Naive thymus-derived CD8-positive, alpha-beta T cell (primary cell): ENCODE data around the gene ANKRD53. TPM values are rescaled to one million over a fixed set of nuclear protein-coding genes. Genes with fewer than 3 reads are reported as not detected.

Experiments used
- ATAC-seq, 2 donors: fragments of 150-1000 bp; cut with Tn5 transposase in 1 of 2; sonication (Bioruptor Pico), chemical (Tn5 transposase) in 1 of 2; 1 replicate in 1 of 2; 2 replicates in 1 of 2; pipeline ENCODE4 v1.10.0; 2021; ENCODE audit warnings: mild to moderate bottlenecking in 2 of 2, moderate library complexity in 2 of 2
- POLR2A ChIA-PET: fragments of 350-600 bp; sonication (Branson Sonifier 250); formaldehyde crosslinking; loops from one replicate; lab custom pipeline; 2021; ENCODE audit warnings: antibody characterized with exemption; lab: Charles Lee
- DNase-seq, 10 donors: peaks; one replicate each; pipeline versions ENCODE4 v3.0.0 to v3.0.0-alpha.2; 2020 to 2022
- H3K27ac Mint-ChIP-seq, 10 donors: one replicate each; pipeline ENCODE4 v1.8.0; 2020 to 2022; ENCODE audit warnings: mild to moderate bottlenecking in 10 of 10, mixed read lengths in 10 of 10, moderate library complexity in 4 of 10, inconsistent platforms in 1 of 10
- H3K27me3 Mint-ChIP-seq, 5 donors: one replicate each; pipeline ENCODE4 v1.8.0; 2021 to 2022; ENCODE audit warnings: mixed read lengths in 5 of 5
- H3K36me3 Mint-ChIP-seq, 3 donors: one replicate each; pipeline ENCODE4 v1.8.0; 2020 to 2022; ENCODE audit warnings: mixed read lengths in 3 of 3, mild to moderate bottlenecking in 2 of 3, inconsistent platforms in 1 of 3
- H3K4me1 Mint-ChIP-seq, 4 donors: one replicate each; pipeline ENCODE4 v1.8.0; 2021 to 2022; ENCODE audit warnings: mixed read lengths in 4 of 4
- H3K4me3 Mint-ChIP-seq, 10 donors: one replicate each; pipeline ENCODE4 v1.8.0; 2020 to 2022; ENCODE audit warnings: mild to moderate bottlenecking in 10 of 10, mixed read lengths in 10 of 10, moderate library complexity in 6 of 10, inconsistent platforms in 1 of 10
- H3K9me3 Mint-ChIP-seq, 9 donors: one replicate each; pipeline ENCODE4 v1.8.0; 2020 to 2022; ENCODE audit warnings: mixed read lengths in 9 of 9, mild to moderate bottlenecking in 3 of 9, inconsistent platforms in 1 of 9, moderate library complexity in 1 of 9
- polyA plus RNA-seq, 3 donors: library from polyadenylated mRNA; unstranded; fragments of 300-500 nt; fragmentation: Illumina TruSeq; gene quantifications; one replicate each; pipeline ENCODE4 v1.2.3, GENCODE V29; 2021
- total RNA-seq, 8 experiments: library from RNA in 2 of 8; stranded (reverse) in 2 of 8; gene quantifications; one replicate each; pipeline ENCODE4 v1.2.3 and lab custom pipeline; 2021 to 2026

Gene ANKRD53
- total and polyA plus RNA-seq, 5 experiments from 2014 or later = 1.3 to 1.6 TPM; not detected in 3

DNA sequence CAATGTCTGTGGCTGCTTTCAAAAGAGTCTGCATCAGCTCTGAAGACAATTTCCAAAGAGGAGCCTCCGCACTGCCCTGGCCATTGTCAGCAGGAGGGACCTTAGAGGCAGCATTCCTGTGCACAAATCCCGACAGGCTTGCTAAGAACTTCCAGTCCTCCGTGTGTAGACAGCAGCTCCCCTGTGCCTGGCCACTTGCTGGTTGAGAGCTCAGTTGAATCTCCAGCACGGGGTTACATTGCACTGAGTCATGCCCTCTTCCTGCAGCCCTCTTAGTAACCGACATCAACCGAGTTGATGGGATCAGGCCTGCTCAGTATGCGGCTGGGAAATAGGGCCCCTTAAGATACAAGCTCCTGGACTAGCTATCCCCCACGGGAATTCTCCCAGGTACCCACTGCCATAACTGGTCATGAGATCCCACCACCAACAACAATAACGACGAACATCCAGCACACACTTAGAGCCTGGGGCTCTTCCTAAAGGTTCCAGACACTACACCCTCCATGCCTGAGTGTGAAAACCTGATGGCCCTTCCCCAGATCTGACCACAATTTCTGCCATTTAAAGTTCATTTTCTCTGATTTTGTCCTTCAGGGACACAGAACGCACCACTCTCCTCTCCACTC, 30.8 kb upstream of the ANKRD53 start:
- peak overlapping the region in 3 of 10 donors; percentile 16 to 65 (median 20) for H3K27ac Mint-ChIP-seq
- ATAC-seq (no peak), DNase-seq (no peak)
- peak overlapping the region; percentile 72 to 91 (median 85) for H3K4me3 Mint-ChIP-seq
- POLR2A ChIA-PET = interaction anchor here (0.7 kb wide), 1 partner anchor 74 kb away, joined by 3 read pairs; no protein-coding TSS in a partner anchor
- H3K4me1 Mint-ChIP-seq = peaks cover 9 to 20% (median 17%) of the 10 kb centered on the region in 4 donors
- no peaks in the 10 kb centered on the region for H3K9me3 Mint-ChIP-seq
- no peaks in the 10 kb centered on the region for H3K36me3 Mint-ChIP-seq
- peaks cover 8 to 48% (median 13%) of the 10 kb centered on the region in 5 donors for H3K27me3 Mint-ChIP-seq

DNA sequence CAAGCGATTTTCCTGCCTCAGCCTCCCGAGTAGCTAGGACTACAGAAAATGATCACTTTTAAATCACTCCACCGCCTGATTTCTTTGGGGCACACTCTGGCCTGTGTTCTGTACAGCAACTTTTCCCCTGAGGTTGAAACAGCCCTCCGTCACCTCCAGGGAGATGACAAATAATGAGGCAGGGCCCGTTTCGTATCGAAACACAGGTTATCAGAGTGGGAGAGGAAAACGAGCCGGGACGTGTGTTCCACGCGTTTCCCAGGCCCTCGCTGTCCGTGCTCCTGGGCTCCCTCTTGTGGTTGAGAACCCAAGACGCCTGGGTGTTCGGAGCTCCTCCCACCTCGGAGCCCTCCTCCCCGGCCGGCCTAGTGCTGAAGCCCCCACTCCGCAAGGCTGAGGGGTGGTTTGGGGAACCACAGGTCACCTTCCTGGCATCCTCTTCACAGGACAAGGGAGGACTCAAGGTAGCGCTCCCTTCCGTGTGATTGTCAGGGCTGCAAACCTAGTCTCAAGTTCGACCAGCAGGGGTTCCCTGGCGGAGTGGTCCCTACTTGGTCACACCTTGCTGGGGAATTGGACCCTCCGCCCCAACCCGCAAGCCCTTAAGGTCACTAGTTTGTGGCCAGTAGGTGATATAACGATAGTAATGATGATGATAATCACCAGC, 30.0 kb upstream of the ANKRD53 start:
- H3K4me1 Mint-ChIP-seq = peaks cover 9 to 20% (median 17%) of the 10 kb centered on the region in 4 donors
- no peaks in the 10 kb centered on the region for H3K36me3 Mint-ChIP-seq
- DNase-seq (peak; percentile 58 to 86 (median 73)), ATAC-seq (peak; percentile 94 to 98)
- POLR2A ChIA-PET = interaction anchor here (0.7 kb wide), 1 partner anchor 75 kb away, joined by 3 read pairs; no protein-coding TSS in a partner anchor
- peak overlapping the region; percentile 72 to 91 (median 85) for H3K4me3 Mint-ChIP-seq
- peak overlapping the region in 5 of 10 donors; percentile 6 to 76 (median 55) for H3K27ac Mint-ChIP-seq
- peaks cover 8 to 47% (median 14%) of the 10 kb centered on the region in 5 donors for H3K27me3 Mint-ChIP-seq
- no peaks in the 10 kb centered on the region for H3K9me3 Mint-ChIP-seq

DNA sequence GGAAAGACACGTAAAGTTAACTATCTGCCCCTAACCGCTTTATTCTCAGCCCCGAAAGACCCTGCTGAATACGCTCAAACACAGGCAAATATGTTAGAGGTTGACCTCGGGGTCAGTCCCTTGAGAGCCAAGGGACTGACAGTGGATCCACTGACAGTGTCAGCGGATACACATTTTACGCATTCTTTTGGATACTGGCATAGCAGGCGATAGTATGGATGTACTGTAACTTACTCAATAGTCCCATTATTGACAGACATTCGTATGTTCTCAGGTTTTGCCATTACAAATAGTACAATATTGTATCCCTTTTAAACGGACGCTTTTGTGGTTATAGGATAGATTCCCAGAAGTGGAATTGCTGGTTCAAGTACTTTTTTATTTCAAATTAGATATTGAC, 29.3 kb upstream of the ANKRD53 start:
- no peaks in the 10 kb centered on the region for H3K36me3 Mint-ChIP-seq
- no peak for ATAC-seq
- H3K9me3 Mint-ChIP-seq = no peaks in the 10 kb centered on the region
- H3K27ac Mint-ChIP-seq = peak overlapping the region in 1 of 10 donors; percentile 48
- H3K27me3 Mint-ChIP-seq = peaks cover 8 to 41% (median 14%) of the 10 kb centered on the region in 5 donors
- DNase-seq = no peak
- peak overlapping the region in 3 of 10 donors; percentile 1 to 18 (median 2) for H3K4me3 Mint-ChIP-seq
- POLR2A ChIA-PET = no interaction called here
- peaks cover 9 to 20% (median 17%) of the 10 kb centered on the region in 4 donors for H3K4me1 Mint-ChIP-seq

DNA sequence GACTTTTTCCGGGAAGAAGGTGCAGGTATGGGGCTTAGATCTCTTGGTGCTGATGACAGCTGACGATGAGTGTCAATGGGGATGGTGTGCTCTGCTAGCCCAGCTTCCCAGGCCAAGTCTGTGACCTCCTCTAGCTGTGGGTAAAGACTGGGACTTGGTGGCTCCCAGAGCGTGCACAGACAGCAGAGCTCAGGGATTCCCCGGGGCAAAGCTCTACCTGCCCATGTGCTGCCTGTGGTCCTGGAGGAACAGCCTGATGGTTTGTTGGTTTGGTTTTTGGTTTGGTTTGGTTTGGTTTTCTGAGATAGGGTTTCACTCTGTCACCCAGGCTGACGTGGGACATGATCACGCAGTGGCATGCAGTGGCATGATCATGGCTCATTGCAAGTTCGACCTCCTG, 23.5 kb upstream of the ANKRD53 start:
- H3K27me3 Mint-ChIP-seq = peaks cover 11 to 40% (median 29%) of the 10 kb centered on the region in 5 donors
- H3K36me3 Mint-ChIP-seq = no peaks in the 10 kb centered on the region
- no peak for DNase-seq
- H3K27ac Mint-ChIP-seq = no peak overlapping the region
- H3K4me3 Mint-ChIP-seq = no peak overlapping the region
- POLR2A ChIA-PET = no interaction called here
- no peaks in the 10 kb centered on the region for H3K9me3 Mint-ChIP-seq
- H3K4me1 Mint-ChIP-seq = peaks cover 6 to 13% (median 10%) of the 10 kb centered on the region in 4 donors
- no peak for ATAC-seq

DNA sequence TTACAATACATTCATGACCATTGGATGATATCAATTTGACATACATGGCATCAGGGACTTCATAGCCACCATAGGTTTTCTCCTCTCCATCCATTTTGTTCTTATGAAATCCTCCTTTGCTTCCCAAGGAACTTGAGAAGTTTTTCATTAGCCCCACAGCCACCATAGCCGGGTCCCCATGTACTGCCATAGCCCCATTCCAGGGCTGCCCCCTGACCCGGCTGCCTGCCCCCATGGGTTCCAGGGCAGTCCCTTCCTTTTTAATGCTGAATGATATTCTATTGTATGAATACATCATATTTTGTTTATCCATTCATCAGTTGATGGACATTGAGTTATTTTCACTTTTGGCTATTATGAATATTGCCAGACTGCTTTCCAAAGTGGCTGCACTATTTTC, 22.3 kb upstream of the ANKRD53 start:
- Mint-ChIP-seq H3K4me1 (peaks cover 6 to 13% (median 10%) of the 10 kb centered on the region in 4 donors), H3K9me3 (no peaks in the 10 kb centered on the region), H3K27me3 (peaks cover 15 to 49% (median 31%) of the 10 kb centered on the region in 5 donors), H3K4me3 (no peak overlapping the region), H3K36me3 (no peaks in the 10 kb centered on the region), H3K27ac (no peak overlapping the region)
- ATAC-seq (no peak), DNase-seq (no peak)
- POLR2A ChIA-PET = no interaction called here

DNA sequence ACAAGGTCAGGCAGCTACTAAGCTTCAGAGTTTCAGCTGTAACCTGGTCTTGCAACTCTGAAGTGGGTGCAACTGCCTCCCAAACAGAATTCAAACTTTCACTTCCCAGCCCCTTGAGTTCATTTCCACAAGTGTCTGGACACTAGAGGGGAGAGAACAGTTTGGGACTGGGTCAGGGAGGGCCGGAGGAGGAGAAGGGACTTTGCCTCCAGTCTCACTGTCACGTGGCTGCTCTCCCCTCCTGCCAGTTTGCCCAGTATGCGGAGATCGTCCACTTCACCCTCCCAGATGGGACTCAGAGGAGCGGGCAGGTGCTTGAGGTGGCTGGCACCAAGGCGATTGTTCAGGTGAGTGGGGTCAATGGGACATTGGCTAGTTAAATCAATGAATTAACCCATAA, 20.6 kb upstream of the ANKRD53 start:
- POLR2A ChIA-PET = no interaction called here

DNA sequence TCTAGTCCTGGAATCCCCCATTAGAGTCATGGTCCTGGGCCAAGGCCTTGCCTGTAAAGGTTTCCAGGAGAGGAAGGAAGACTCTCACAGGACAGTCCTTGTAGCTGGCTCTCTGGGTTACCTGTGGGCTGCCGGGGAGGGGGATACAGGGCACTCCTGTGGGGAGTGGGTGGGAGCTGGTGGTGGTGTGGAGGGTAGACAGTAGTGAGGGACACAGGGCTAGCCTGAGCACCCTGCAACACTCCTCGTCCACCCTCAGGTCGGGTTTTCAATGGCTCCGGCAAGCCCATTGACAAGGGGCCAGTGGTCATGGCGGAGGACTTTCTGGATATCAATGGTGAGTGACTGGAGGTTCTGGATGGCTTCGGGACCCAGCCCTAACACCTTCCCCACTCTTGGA, 19.7 kb upstream of the ANKRD53 start:
- DNase-seq (no peak), ATAC-seq (no peak)
- POLR2A ChIA-PET = no interaction called here
- H3K27me3 Mint-ChIP-seq = peaks cover 27 to 75% (median 46%) of the 10 kb centered on the region in 5 donors
- H3K36me3 Mint-ChIP-seq = peaks cover 0 to 2% (median 0%) of the 10 kb centered on the region in 3 donors
- peaks cover 8 to 13% (median 10%) of the 10 kb centered on the region in 4 donors for H3K4me1 Mint-ChIP-seq
- H3K9me3 Mint-ChIP-seq = no peaks in the 10 kb centered on the region
- H3K27ac Mint-ChIP-seq = peak overlapping the region in 2 of 10 donors; percentile 52 to 59
- H3K4me3 Mint-ChIP-seq = no peak overlapping the region

More for the DNA sequence above, 20.6 kb upstream of the ANKRD53 start:
- Mint-ChIP-seq H3K27ac (no peak overlapping the region), H3K4me1 (peaks cover 6 to 13% (median 10%) of the 10 kb centered on the region in 4 donors), H3K9me3 (no peaks in the 10 kb centered on the region), H3K4me3 (no peak overlapping the region), H3K27me3 (peaks cover 22 to 66% (median 41%) of the 10 kb centered on the region in 5 donors), H3K36me3 (peaks cover 0 to 2% (median 0%) of the 10 kb centered on the region in 3 donors)
- DNase-seq = no peak
- no peak for ATAC-seq

DNA sequence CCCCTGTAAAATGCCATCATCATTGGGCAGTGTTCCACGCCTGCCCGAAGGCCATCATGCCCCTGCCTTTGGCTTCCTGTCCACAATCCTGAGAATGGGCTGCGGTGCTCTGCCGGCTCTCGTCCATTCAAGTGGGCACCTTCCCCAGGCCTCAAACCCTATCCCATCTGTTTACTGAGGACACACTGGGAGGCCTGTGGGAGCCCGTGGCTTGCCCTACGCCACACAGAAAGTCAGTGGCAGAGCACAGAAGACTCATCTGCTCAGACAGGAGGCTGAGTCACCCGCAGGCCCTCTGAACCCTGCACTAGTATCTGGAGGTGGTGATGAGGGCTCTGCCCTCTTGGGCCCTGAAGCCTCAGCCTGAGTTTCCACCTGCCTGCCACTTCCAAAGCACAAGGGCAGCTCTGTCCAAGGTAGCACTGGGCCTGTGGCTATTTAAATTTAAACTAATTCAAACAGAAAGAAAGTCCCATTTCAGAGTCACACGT, 19.1 kb upstream of the ANKRD53 start:
- Mint-ChIP-seq H3K27me3 (peaks cover 27 to 74% (median 46%) of the 10 kb centered on the region in 5 donors), H3K4me1 (peaks cover 8 to 13% (median 10%) of the 10 kb centered on the region in 4 donors), H3K36me3 (peaks cover 0 to 2% (median 0%) of the 10 kb centered on the region in 3 donors), H3K9me3 (no peaks in the 10 kb centered on the region), H3K27ac (peak overlapping the region in 1 of 10 donors; percentile 59), H3K4me3 (no peak overlapping the region)
- POLR2A ChIA-PET = no interaction called here
- ATAC-seq (no peak), DNase-seq (peak in 1 of 10 donors; percentile 43)

DNA sequence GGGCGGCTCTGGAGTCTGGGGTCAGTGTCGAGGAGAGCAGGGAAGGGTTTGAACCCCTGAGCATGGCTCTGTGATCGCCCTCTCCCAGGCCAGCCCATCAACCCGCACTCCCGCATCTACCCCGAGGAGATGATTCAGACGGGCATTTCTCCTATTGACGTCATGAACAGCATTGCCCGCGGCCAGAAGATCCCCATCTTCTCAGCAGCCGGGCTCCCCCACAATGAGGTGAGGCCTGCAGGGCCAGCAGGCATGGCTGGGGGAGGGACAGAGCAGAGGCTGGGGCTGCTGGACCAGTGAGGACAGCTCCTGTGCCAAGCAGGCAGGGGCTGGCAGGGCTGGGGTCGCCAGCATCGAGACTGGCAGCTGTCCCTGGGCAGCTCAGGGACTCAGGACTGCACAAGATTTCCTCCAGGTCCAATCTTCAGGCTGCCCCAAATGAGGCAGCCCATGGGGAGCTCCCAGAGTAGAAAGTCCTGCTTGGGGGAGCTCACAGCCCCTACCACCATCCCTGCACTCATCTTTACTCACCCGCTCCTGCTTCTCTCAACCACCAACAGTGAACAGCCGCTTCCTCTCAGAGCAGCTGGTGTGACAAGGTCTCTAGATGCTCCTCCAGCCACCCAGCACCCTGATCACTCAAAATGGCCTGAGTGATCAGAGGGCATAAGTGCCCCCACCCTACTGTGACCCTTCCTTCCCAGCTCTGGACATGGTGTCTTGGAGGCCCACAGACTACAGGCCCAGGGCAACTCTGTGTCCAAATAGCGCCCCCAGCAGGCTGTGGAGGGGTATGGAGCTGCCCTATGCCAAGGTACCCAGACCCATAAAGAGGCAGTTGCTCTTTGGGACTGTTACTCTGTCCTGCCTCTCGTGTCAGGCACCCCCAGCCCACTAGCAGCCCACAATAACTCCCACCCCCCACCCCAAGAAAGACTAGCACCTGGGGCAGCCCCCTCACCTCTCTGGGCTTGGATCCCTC, 18.3 kb upstream of the ANKRD53 start:
- no peak overlapping the region for H3K4me3 Mint-ChIP-seq
- H3K4me1 Mint-ChIP-seq = peaks cover 10 to 19% (median 15%) of the 10 kb centered on the region in 4 donors
- peaks cover 30 to 74% (median 50%) of the 10 kb centered on the region in 5 donors for H3K27me3 Mint-ChIP-seq
- peak overlapping the region in 2 of 10 donors; percentile 25 to 67 for H3K27ac Mint-ChIP-seq
- POLR2A ChIA-PET = no interaction called here
- no peaks in the 10 kb centered on the region for H3K9me3 Mint-ChIP-seq
- H3K36me3 Mint-ChIP-seq = peaks cover 0 to 2% (median 0%) of the 10 kb centered on the region in 3 donors
- DNase-seq (peak in 1 of 10 donors; percentile 52), ATAC-seq (no peak)

DNA sequence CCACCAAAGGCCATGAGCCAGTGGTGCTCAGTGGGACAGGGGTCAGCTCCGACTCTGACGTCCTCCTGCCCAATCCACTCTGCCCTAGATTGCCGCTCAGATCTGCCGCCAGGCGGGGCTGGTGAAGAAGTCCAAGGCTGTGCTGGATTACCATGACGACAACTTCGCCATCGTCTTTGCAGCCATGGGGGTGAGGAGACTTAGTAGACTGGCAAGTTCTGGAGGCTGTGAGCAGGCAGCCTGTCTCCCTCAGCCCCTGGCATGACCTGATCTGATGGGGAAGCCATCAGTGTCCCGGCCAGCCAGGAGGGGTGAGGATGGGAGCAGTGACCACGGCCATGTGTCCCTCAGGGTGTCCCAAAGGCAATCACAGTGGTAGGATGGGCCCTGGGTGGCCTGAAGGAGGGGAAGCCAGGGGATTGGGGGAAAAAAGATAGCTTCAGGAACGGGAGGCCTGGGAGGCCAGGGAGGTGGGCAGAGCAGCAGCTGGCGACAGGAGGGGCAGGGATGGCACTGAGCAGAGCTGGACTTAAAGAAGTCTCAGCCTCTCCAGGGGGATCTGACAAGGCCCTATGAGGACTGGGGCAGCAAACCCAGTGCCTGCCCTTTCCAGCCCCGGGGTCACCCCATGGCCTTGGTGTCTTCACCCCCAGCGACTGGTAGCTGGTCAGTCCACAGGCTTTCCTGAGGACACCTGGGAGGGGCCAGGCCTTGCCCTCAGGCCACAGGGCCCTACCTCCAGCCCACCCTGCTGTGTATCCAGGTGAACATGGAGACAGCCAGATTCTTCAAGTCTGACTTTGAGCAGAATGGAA, 17.4 kb upstream of the ANKRD53 start:
- Mint-ChIP-seq H3K36me3 (peaks cover 0 to 2% (median 0%) of the 10 kb centered on the region in 3 donors), H3K27me3 (peaks cover 29 to 68% (median 49%) of the 10 kb centered on the region in 5 donors), H3K27ac (peak overlapping the region in 1 of 10 donors; percentile 75), H3K9me3 (no peaks in the 10 kb centered on the region), H3K4me3 (no peak overlapping the region), H3K4me1 (peaks cover 10 to 22% (median 15%) of the 10 kb centered on the region in 4 donors)
- ATAC-seq (no peak), DNase-seq (peak in 2 of 10 donors; percentile 14 to 63)
- POLR2A ChIA-PET = no interaction called here

DNA sequence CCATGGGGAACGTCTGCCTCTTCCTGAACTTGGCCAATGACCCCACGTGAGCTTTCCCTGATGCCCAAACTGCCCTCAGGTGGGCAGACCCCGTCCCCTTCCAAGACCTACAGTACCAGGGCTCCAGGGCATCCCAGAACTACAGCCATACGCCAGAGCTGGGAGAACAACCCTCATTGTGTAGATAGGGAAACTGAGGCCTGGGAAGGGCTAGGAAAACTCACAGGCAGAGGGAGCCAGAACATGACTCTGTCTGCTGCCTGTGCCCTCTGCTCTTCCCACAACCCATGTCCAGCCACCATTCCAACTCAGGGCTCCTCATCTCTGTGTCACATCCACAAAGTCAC, 16.8 kb upstream of the ANKRD53 start:
- peaks cover 10 to 22% (median 15%) of the 10 kb centered on the region in 4 donors for H3K4me1 Mint-ChIP-seq
- peak overlapping the region in 1 of 10 donors; percentile 12 for H3K27ac Mint-ChIP-seq
- peaks cover 0 to 2% (median 0%) of the 10 kb centered on the region in 3 donors for H3K36me3 Mint-ChIP-seq
- no peak overlapping the region for H3K4me3 Mint-ChIP-seq
- H3K27me3 Mint-ChIP-seq = peaks cover 29 to 68% (median 46%) of the 10 kb centered on the region in 5 donors
- H3K9me3 Mint-ChIP-seq = no peaks in the 10 kb centered on the region
- POLR2A ChIA-PET = no interaction called here
- ATAC-seq (no peak), DNase-seq (no peak)
